G401.6 (cell line): ENCODE measurements around the gene DOCK11.

Source experiments
- FAIRE-seq: peaks from 2 replicates; lab custom pipeline; 2012; peaks lifted over from hg19 to GRCh38; lab: Jason Lieb, UNC

The DOCK11 gene

GRCh38 chrX:118534716-118535493 lies 39.3 kb downstream of the DOCK11 start:
- FAIRE-seq = no peak

GRCh38 chrX:118536204-118536603 lies 40.6 kb downstream of the DOCK11 start:
- no peak for FAIRE-seq

GRCh38 chrX:118536687-118537461 lies 41.3 kb downstream of the DOCK11 start:
- FAIRE-seq = no peak

- FAIRE-seq = no peak
Measured at GRCh38 chrX:118538386-118538785, 42.8 kb downstream of the DOCK11 start.

- no peak for FAIRE-seq
Measured at GRCh38 chrX:118540342-118540741, 44.7 kb downstream of the DOCK11 start.

- no peak for FAIRE-seq
Measured at GRCh38 chrX:118541482-118541881, 45.9 kb downstream of the DOCK11 start.

GRCh38 chrX:118545510-118545909 lies 49.9 kb downstream of the DOCK11 start:
- no peak for FAIRE-seq

- FAIRE-seq = no peak
Measured at GRCh38 chrX:118548841-118549240, 53.2 kb downstream of the DOCK11 start.

- FAIRE-seq = no peak
Measured at GRCh38 chrX:118550792-118551191, 55.2 kb downstream of the DOCK11 start.

- FAIRE-seq = no peak
Measured at GRCh38 chrX:118551426-118551825, 55.8 kb downstream of the DOCK11 start.

GRCh38 chrX:118552121-118552900 lies 56.7 kb downstream of the DOCK11 start:
- FAIRE-seq = no peak

GRCh38 chrX:118553042-118553710 lies 57.6 kb downstream of the DOCK11 start:
- no peak for FAIRE-seq

- no peak for FAIRE-seq
Measured at GRCh38 chrX:118554511-118554910, 58.9 kb downstream of the DOCK11 start.

GRCh38 chrX:118558926-118559325 lies 63.3 kb downstream of the DOCK11 start:
- no peak for FAIRE-seq

- no peak for FAIRE-seq
Measured at GRCh38 chrX:118560489-118560888, 64.9 kb downstream of the DOCK11 start.

GRCh38 chrX:118562582-118563164 lies 67.1 kb downstream of the DOCK11 start:
- FAIRE-seq = no peak

- FAIRE-seq = no peak
Measured at GRCh38 chrX:118564498-118564897, 68.9 kb downstream of the DOCK11 start.

- no peak for FAIRE-seq
Measured at GRCh38 chrX:118565853-118566252, 70.2 kb downstream of the DOCK11 start.

GRCh38 chrX:118566359-118566758 lies 70.7 kb downstream of the DOCK11 start:
- FAIRE-seq = no peak

- FAIRE-seq = no peak
Measured at GRCh38 chrX:118569676-118570075, 74.1 kb downstream of the DOCK11 start.

GRCh38 chrX:118570209-118570608 lies 74.6 kb downstream of the DOCK11 start:
- FAIRE-seq = no peak

GRCh38 chrX:118571836-118572235 lies 76.2 kb downstream of the DOCK11 start:
- FAIRE-seq = no peak
